GM12891 (cell line): ENCODE results near the gene MFAP4.

Experiments used
- POLR2A ChIP-seq: IDR thresholded peaks from 2 replicates; pipeline ENCODE4 v1.6.1; 2011; ENCODE audit warnings: low read depth, low read length, control low read depth
- POLR2AphosphoS5 ChIP-seq: IDR thresholded peaks from 2 replicates; pipeline ENCODE4 v1.6.1; 2011; ENCODE audit warnings: low read depth, low read length, control low read depth

GRCh38 chr17:19390951-19391350, 4.0 kb upstream of the MFAP4 start:
- TF ChIP-seq POLR2AphosphoS5 (no peak), POLR2A (no peak)
